Measurements from ENCODE around the gene PMEL. TPM values are rescaled to one million over a fixed set of nuclear protein-coding genes. Genes with fewer than 3 reads are reported as not detected.

PMEL gene
- polyA plus RNA-seq, 1 donor (not counting 4 experiments of a cell fraction or from before 2014, with no cell fraction given): 1.3 TPM

GRCh38 chr12:55973599-55974307, 7.9 kb upstream of the PMEL start, which contains the start of gene RAB5B:
RAB5B (plus strand) TSS chr12:55974078; CDS start chr12:55986961, 12,883 bp downstream.
- peaks cover 44% of the 10 kb centered on the region for H3K79me2 ChIP-seq (ENCODE audit: control insufficient read depth, insufficient read depth, low read length)
- H4K20me1 ChIP-seq (ENCODE audit: control insufficient read depth, extremely low read depth, insufficient read depth, low read length): peaks cover 2% of the 10 kb centered on the region
- dilution Hi-C loops (cut with MboI; ENCODE audit: extremely low pct_ligation_motif_present, low sequenced_read_pairs): no loop called here
- peak within 1 kb of the TSS; percentile 89 to 98 (median 98) for H3K4me3 ChIP-seq (ENCODE audit: control insufficient read depth in 2 of 3, extremely low read depth in 1 of 3, insufficient read depth in 2 of 3, low read depth in 1 of 3, low read length in 3 of 3)
- H3K36me3 ChIP-seq (ENCODE audit: control insufficient read depth in 2 of 2, extremely low read depth in 1 of 2, insufficient read depth in 2 of 2, low read length in 2 of 2): peaks cover 0 to 26% of the 10 kb centered on the region in 2 experiments
- peak; percentile 95 for FAIRE-seq
- peak within 1 kb of the TSS; percentile 90 for H3K9ac ChIP-seq (ENCODE audit: control insufficient read depth, extremely low read depth, insufficient read depth, low read length)
- H3K9me1 ChIP-seq (ENCODE audit: control insufficient read depth, extremely low read depth, insufficient read depth, low read length): no peaks in the 10 kb centered on the region
- no peaks in the 10 kb centered on the region for H3K9me3 ChIP-seq (ENCODE audit: control insufficient read depth, low read depth, low read length)
- peak within 1 kb of the TSS; percentile 81 for H2AFZ ChIP-seq (ENCODE audit: control insufficient read depth, low read length)
- H3K27ac ChIP-seq (ENCODE audit: control insufficient read depth, insufficient read depth, low read length): peak within 1 kb of the TSS; percentile 93
- H3K4me2 ChIP-seq (ENCODE audit: control insufficient read depth, extremely low read depth, insufficient read depth, low read depth, low read length): peak within 1 kb of the TSS; percentile 99
- H3K27me3 ChIP-seq (ENCODE audit: control insufficient read depth, extremely low read depth, insufficient read depth, low read length): no peaks in the 10 kb centered on the region
- peaks cover 23% of the 10 kb centered on the region for H3K4me1 ChIP-seq (ENCODE audit: control insufficient read depth, extremely low read depth, insufficient read depth, low read length)
- TF ChIP-seq EZH2 (IDR thresholded peaks at IDR 0.05; ENCODE audit: low read length): no peak
- TF ChIP-seq, protein P1, sequence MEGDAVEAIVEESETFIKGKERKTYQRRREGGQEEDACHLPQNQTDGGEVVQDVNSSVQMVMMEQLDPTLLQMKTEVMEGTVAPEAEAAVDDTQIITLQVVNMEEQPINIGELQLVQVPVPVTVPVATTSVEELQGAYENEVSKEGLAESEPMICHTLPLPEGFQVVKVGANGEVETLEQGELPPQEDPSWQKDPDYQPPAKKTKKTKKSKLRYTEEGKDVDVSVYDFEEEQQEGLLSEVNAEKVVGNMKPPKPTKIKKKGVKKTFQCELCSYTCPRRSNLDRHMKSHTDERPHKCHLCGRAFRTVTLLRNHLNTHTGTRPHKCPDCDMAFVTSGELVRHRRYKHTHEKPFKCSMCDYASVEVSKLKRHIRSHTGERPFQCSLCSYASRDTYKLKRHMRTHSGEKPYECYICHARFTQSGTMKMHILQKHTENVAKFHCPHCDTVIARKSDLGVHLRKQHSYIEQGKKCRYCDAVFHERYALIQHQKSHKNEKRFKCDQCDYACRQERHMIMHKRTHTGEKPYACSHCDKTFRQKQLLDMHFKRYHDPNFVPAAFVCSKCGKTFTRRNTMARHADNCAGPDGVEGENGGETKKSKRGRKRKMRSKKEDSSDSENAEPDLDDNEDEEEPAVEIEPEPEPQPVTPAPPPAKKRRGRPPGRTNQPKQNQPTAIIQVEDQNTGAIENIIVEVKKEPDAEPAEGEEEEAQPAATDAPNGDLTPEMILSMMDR (optimal IDR thresholded peaks at IDR 0.05 in 1 of 3, IDR thresholded peaks at IDR 0.05 in 1 of 3, conservative IDR thresholded peaks at IDR 0.05 in 1 of 3; ENCODE audit: extremely low read depth in 1 of 3, insufficient read depth in 2 of 3, low read length in 3 of 3): no peak
- DNase-seq (ENCODE audit: low read depth, low spot score): peak; percentile 100

- peak overlapping the region; percentile 50 to 98 (median 78) for H3K4me3 ChIP-seq (ENCODE audit: control insufficient read depth in 2 of 3, extremely low read depth in 1 of 3, insufficient read depth in 2 of 3, low read depth in 1 of 3, low read length in 3 of 3)
- no peaks in the 10 kb centered on the region for H3K9me3 ChIP-seq (ENCODE audit: control insufficient read depth, low read depth, low read length)
- no peaks in the 10 kb centered on the region for H3K27me3 ChIP-seq (ENCODE audit: control insufficient read depth, extremely low read depth, insufficient read depth, low read length)
- dilution Hi-C loops (cut with MboI; ENCODE audit: extremely low pct_ligation_motif_present, low sequenced_read_pairs): no loop called here
- H3K4me2 ChIP-seq (ENCODE audit: control insufficient read depth, extremely low read depth, insufficient read depth, low read depth, low read length): peak overlapping the region; percentile 99
- H3K9ac ChIP-seq (ENCODE audit: control insufficient read depth, extremely low read depth, insufficient read depth, low read length): peak overlapping the region; percentile 90
- FAIRE-seq (no peak), DNase-seq (ENCODE audit: low read depth, low spot score) (no peak)
- peaks cover 39% of the 10 kb centered on the region for H3K79me2 ChIP-seq (ENCODE audit: control insufficient read depth, insufficient read depth, low read length)
- H2AFZ ChIP-seq (ENCODE audit: control insufficient read depth, low read length): peak overlapping the region; percentile 81
- TF ChIP-seq, protein P1 (optimal IDR thresholded peaks at IDR 0.05 in 1 of 3, IDR thresholded peaks at IDR 0.05 in 1 of 3, conservative IDR thresholded peaks at IDR 0.05 in 1 of 3; ENCODE audit: extremely low read depth in 1 of 3, insufficient read depth in 2 of 3, low read length in 3 of 3): no peak
- TF ChIP-seq EZH2 (IDR thresholded peaks at IDR 0.05; ENCODE audit: low read length): no peak
- peaks cover 25% of the 10 kb centered on the region for H3K4me1 ChIP-seq (ENCODE audit: control insufficient read depth, extremely low read depth, insufficient read depth, low read length)
- H3K27ac ChIP-seq (ENCODE audit: control insufficient read depth, insufficient read depth, low read length): peak overlapping the region; percentile 93
- peaks cover 2% of the 10 kb centered on the region for H4K20me1 ChIP-seq (ENCODE audit: control insufficient read depth, extremely low read depth, insufficient read depth, low read length)
- no peaks in the 10 kb centered on the region for H3K9me1 ChIP-seq (ENCODE audit: control insufficient read depth, extremely low read depth, insufficient read depth, low read length)
- peaks cover 0 to 31% of the 10 kb centered on the region in 2 experiments for H3K36me3 ChIP-seq (ENCODE audit: control insufficient read depth in 2 of 2, extremely low read depth in 1 of 2, insufficient read depth in 2 of 2, low read length in 2 of 2)
These were observed 7.2 kb upstream of the PMEL start for GRCh38 chr12:55972911-55973598.

Measured in keratinocyte (primary cell).